GM12878 (cell line): Measurements from ENCODE around the gene HNRNPR. TPM values are rescaled to one million over a fixed set of nuclear protein-coding genes. Genes with fewer than 3 reads are reported as not detected.
A peak's percentile ranks its signal among the peaks of the same experiment; 100 is the strongest.

Experiments used
- ATAC-seq: fragments of 200-7000 bp; cut with Tn5 transposase; 3 replicates; pipeline ENCODE4 v1.9.1; 2020; ENCODE audit warnings: mild to moderate bottlenecking, moderate library complexity
- BruUV-seq: library from RNA; stranded (reverse); fragments of 400-500 nt; replicated peaks from 2 replicates; lab custom pipeline; 2021; lab: Mats Ljungman, UMichigan
- CTCF ChIA-PET: fragments of 300-600 bp; sonication (Branson Sonifier 250); formaldehyde crosslinking; extraction: SDS; loops from one replicate; lab custom pipeline; 2021; ENCODE audit warnings: inconsistent platforms; lab: Yijun Ruan, JAX
- POLR2A ChIA-PET: fragments of 350-600 bp; formaldehyde crosslinking; extraction: SDS; loops from one replicate; lab custom pipeline; 2021; ENCODE audit warnings: inconsistent platforms; lab: Charles Lee
- RAD21 ChIA-PET: fragments of 300-600 bp; sonication (Branson Sonifier 250); formaldehyde crosslinking; loops from one replicate; lab custom pipeline; 2023; ENCODE audit warnings: antibody characterized with exemption; ENCODE audit not compliant: unreplicated experiment; lab: Charles Lee
- SMC1A ChIA-PET: fragments of 300-600 bp; sonication (Branson Sonifier 250); formaldehyde crosslinking; loops from one replicate; lab custom pipeline; 2023; ENCODE audit not compliant: unreplicated experiment, uncharacterized antibody; lab: Charles Lee
- DNase-seq: peaks from one replicate; pipeline ENCODE4 v3.0.0-alpha.2; 2011; ENCODE audit warnings: low read depth, low spot score
- FAIRE-seq: peaks from 3 replicates; lab custom pipeline; 2011; peaks lifted over from hg19 to GRCh38; lab: Jason Lieb, UNC
- H2AFZ ChIP-seq: 2 replicates; pipeline ENCODE4 v1.6.0; 2011; ENCODE audit warnings: low read depth, low read length, control low read depth; ENCODE audit not compliant: control insufficient read depth
- H3K27ac ChIP-seq: 2 replicates; pipeline ENCODE4 v1.5.1; 2011; ENCODE audit warnings: control low read depth; ENCODE audit not compliant: control insufficient read depth, insufficient read depth
- H3K27me3 ChIP-seq, 2 experiments: replicated peaks in 1 of 2; 2 replicates each; pipeline versions ENCODE4 v1.6.0 to v1.6.1; 2011; ENCODE audit warnings: low read length in 1 of 2; ENCODE audit not compliant: control insufficient read depth in 2 of 2, insufficient read depth in 2 of 2
- H3K36me3 ChIP-seq, 2 experiments: 2 replicates each; pipeline ENCODE4 v1.5.1; 2011; ENCODE audit warnings: low read length in 1 of 2; ENCODE audit not compliant: control insufficient read depth in 2 of 2, insufficient read depth in 2 of 2
- H3K4me1 ChIP-seq: 2 replicates; pipeline ENCODE4 v1.6.1; 2011; ENCODE audit warnings: mild to moderate bottlenecking, low read length, moderate library complexity, mixed read lengths; ENCODE audit not compliant: control insufficient read depth, insufficient read depth
- H3K4me2 ChIP-seq: 2 replicates; pipeline ENCODE4 v1.6.0; 2011; ENCODE audit warnings: control low read depth; ENCODE audit not compliant: control insufficient read depth, insufficient read depth
- H3K4me3 ChIP-seq: fragments of 200-600 bp; sonication (generic); 2 replicates; pipeline ENCODE4 v1.5.1; 2016
- H3K79me2 ChIP-seq: 2 replicates; pipeline ENCODE4 v1.6.0; 2011; ENCODE audit warnings: low read length; ENCODE audit not compliant: control insufficient read depth, insufficient read depth
- H3K9ac ChIP-seq: 2 replicates; pipeline ENCODE4 v1.8.0; 2011; ENCODE audit warnings: low read length, control low read depth, mixed read lengths; ENCODE audit not compliant: control insufficient read depth, insufficient read depth
- H3K9me3 ChIP-seq: replicated peaks from 3 replicates; pipeline ENCODE4 v1.5.1; 2011; ENCODE audit warnings: mild to moderate bottlenecking, low read length; ENCODE audit not compliant: control insufficient read depth, insufficient read depth
- H4K20me1 ChIP-seq: 2 replicates; pipeline ENCODE4 v1.6.0; 2011; ENCODE audit not compliant: control insufficient read depth, insufficient read depth
- CHD2 ChIP-seq: IDR thresholded peaks from 2 replicates; pipeline ENCODE4 v1.6.1; 2011; ENCODE audit warnings: low read depth, low read length, improper control_type of control experiment, borderline replicate concordance
- CREB1 ChIP-seq: IDR thresholded peaks from 2 replicates; pipeline ENCODE4 v1.6.1; 2012; ENCODE audit warnings: low read depth, mild to moderate bottlenecking, inconsistent platforms
- DPF2 ChIP-seq: fragments of 450-650 bp; IDR thresholded peaks from 2 replicates; pipeline ENCODE4 v1.6.1; 2017; ENCODE audit warnings: mild to moderate bottlenecking
- EGR1 ChIP-seq, 2 experiments: IDR thresholded peaks; 1 replicate in 1 of 2; 2 replicates in 1 of 2; pipeline ENCODE4 v1.6.1; 2011 to 2012; ENCODE audit warnings: low read depth in 2 of 2, low read length in 2 of 2, borderline replicate concordance in 1 of 2, mild to moderate bottlenecking in 1 of 2, moderate library complexity in 1 of 2
- GATAD2B ChIP-seq: fragments of 450-650 bp; conservative IDR thresholded peaks from 2 replicates; pipeline ENCODE4 v1.6.1; 2017; ENCODE audit warnings: low read depth, mild to moderate bottlenecking, moderate library complexity
- HDAC2 ChIP-seq: fragments of 200-600 bp; sonication (generic); IDR thresholded peaks from 2 replicates; pipeline ENCODE4 v1.6.1; 2017
- HSF1 ChIP-seq: fragments of 150-350 bp; IDR thresholded peaks from 2 replicates; pipeline ENCODE4 v1.6.1; 2014; ENCODE audit warnings: mild to moderate bottlenecking, low read depth, low read length
- MXI1 ChIP-seq: fragments of 150-350 bp; IDR thresholded peaks from 2 replicates; pipeline ENCODE4 v1.6.1; 2011; ENCODE audit warnings: low read depth, mild to moderate bottlenecking, inconsistent platforms, low read length, improper control_type of control experiment
- NFXL1 ChIP-seq: fragments of 450-650 bp; IDR thresholded peaks from 2 replicates; pipeline ENCODE4 v1.6.1; 2017; ENCODE audit warnings: antibody characterized with exemption, mild to moderate bottlenecking, borderline replicate concordance
- PAX5 ChIP-seq: IDR thresholded peaks from 2 replicates; pipeline ENCODE4 v1.6.1; 2011; ENCODE audit warnings: low read depth, low read length, borderline replicate concordance
- POLR2A ChIP-seq: IDR thresholded peaks from 2 replicates; pipeline ENCODE4 v1.6.1; 2011; ENCODE audit warnings: low read depth, mild to moderate bottlenecking, low read length
- RELA ChIP-seq: fragments of 450-650 bp; IDR thresholded peaks from 2 replicates; pipeline ENCODE4 v1.8.0; 2014; ENCODE audit warnings: borderline replicate concordance; ENCODE audit not compliant: partially characterized antibody
- SP1 ChIP-seq: IDR thresholded peaks from one replicate; pipeline ENCODE4 v1.6.1; 2011; ENCODE audit warnings: low read depth, low read length
- SREBF1 ChIP-seq: IDR thresholded peaks from 2 replicates; pipeline ENCODE4 v1.6.1; 2012; ENCODE audit warnings: mild to moderate bottlenecking, low read length
- SRF ChIP-seq, 2 experiments: IDR thresholded peaks; 2 replicates each; pipeline ENCODE4 v1.6.1; 2011; ENCODE audit warnings: low read depth in 2 of 2, low read length in 2 of 2, mild to moderate bottlenecking in 1 of 2, moderate library complexity in 1 of 2
- STAT3 ChIP-seq: IDR thresholded peaks from 2 replicates; pipeline ENCODE4 v1.6.1; 2011; ENCODE audit warnings: low read depth, low read length, improper control_type of control experiment
- WGBS: methylation state at CpG from one replicate; pipeline ENCODE4 v1.1.6; 2016; ENCODE audit warnings: low lambda C conversion rate; ENCODE audit not compliant: insufficient replicate concordance, insufficient coverage; ENCODE audit errors: missing lambda C conversion rate; 5-methylcytosine and 5-hydroxymethylcytosine counted together
- in situ Hi-C: fragments of 300-500 bp; cut with MboI; formaldehyde crosslinking; loops from 9 replicates; pipeline ENCODE4 v1.14.3; 2018; ENCODE audit warnings: mixed read lengths
- intact Hi-C: fragments of 100-400 bp; cut with micrococcal nuclease; formaldehyde crosslinking; loops from one replicate; pipeline ENCODE4 v1.14.2; 2022; ENCODE audit not compliant: unreplicated experiment
- polyA plus RNA-seq, 11 experiments: library from polyadenylated mRNA; depleted of rRNA in 4 of 11; unstranded in 6 of 11; stranded (reverse) in 5 of 11; fragments of >200 nt; fragmentation: Nextera tagmentation in 4 of 11; fragmentation: Illumina TruSeq in 1 of 11; extraction: Ambion mirVana in 4 of 11; extraction: Trizol in 1 of 11; gene quantifications; 1 replicate in 1 of 11; 2 replicates in 10 of 11; pipeline versions ENCODE4 v1.2.1 to v1.2.3, GENCODE V29; 2011 to 2016; ENCODE audit warnings: inconsistent platforms in 2 of 11, missing spikeins in 2 of 11, low read depth in 1 of 11
- total RNA-seq, 4 experiments: library from RNA; depleted of rRNA in 3 of 4; stranded (reverse); fragments of >200 nt in 3 of 4; fragmentation: Illumina TruSeq in 1 of 4; extraction: Trizol in 1 of 4; gene quantifications; 2 replicates each; pipeline versions ENCODE4 v1.2.1 to v1.2.3, GENCODE V29; 2013 to 2021
- TF ChIP-seq, protein P1 (sequence below): IDR thresholded peaks from 2 replicates; pipeline ENCODE4 v1.6.1; 2012; ENCODE audit warnings: improper control_type of control experiment, low read depth, low read length; ENCODE audit not compliant: insufficient replicate concordance

Gene HNRNPR
- total and polyA plus RNA-seq, 10 of the 15 experiments (the other 5 are each of a cell fraction or from before 2014, with no cell fraction given), result 80.5 to 280 (median 218) TPM

DNA sequence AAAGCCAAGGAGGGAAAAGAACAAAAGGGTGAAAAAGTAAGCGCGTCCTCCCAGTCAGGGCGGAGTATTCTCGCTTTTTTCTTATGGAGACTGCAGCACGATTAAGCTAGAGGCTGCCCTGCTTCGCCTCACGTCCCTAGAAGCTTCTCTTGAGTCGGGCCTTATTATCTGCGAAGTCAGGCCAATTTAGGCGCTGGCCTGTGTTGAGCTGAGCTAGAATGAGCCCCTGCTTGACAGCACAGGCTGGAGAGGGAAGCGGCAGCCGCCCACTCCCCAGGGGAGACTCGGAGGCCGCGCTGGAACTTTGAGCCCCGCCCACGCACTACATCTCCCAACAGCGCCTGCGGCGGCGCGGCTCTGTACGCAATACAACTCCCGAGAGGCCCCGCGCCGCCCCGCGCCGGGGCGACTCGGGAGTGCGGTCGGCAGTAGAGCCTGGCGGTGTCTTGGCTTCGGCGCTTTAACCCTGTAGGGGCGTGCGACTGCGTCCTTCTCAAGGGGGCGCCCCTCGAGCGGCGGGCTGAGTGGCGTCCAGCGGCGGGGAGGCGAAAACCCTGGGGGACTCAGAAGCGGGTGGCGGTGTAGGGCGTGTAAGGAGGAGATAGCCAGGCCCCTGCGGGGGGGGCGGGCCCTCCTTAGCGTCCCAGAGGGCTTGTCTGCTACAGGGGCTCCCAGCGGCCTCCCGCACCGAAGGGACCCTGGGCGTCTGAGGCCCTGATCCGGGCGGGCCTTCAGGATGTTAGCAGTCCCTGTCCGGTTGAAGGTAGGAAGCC lies 24.7 kb upstream of the HNRNPR start:
- ATAC-seq, result peak; percentile 88
- Histone ChIP-seq H3K27me3 (no peaks in the 10 kb centered on the region), H3K4me3 (peak overlapping the region; percentile 87), H4K20me1 (no peaks in the 10 kb centered on the region), H3K4me2 (peak overlapping the region; percentile 88), H3K9ac (peak overlapping the region; percentile 72), H2AFZ (peak overlapping the region; percentile 93), H3K4me1 (no peaks in the 10 kb centered on the region), H3K36me3 (no peaks in the 10 kb centered on the region), H3K9me3 (peaks cover 6% of the 10 kb centered on the region; the same call in 2 of the 3 replicates), H3K79me2 (peaks cover 2% of the 10 kb centered on the region; the same call in 1 of the 2 replicates), H3K27ac (peak overlapping the region; percentile 74)
- in situ Hi-C loops, result no loop called here
- ChIA-PET SMC1A (interaction anchor here (0.7 to 3.7 kb wide), 5 partner anchors 11 to 129 kb away, joined by 3 to 17 read pairs (median 4); partner anchors contain the start of gene HNRNPR), RAD21 (interaction anchor here (0.6 to 5.0 kb wide), 7 partner anchors 24 to 128 kb away, joined by 3 to 34 read pairs (median 3); partner anchors contain the start of gene HNRNPR), CTCF (interaction anchor here (0.8 to 2.9 kb wide), 5 partner anchors 24 to 269 kb away, joined by 3 to 23 read pairs (median 7); partner anchors contain the start of gene HNRNPR), POLR2A (interaction anchor here (0.5 to 4.3 kb wide), 10 partner anchors 11 to 224 kb away, joined by 3 to 68 read pairs (median 4); partner anchors contain the start of genes E2F2 and HNRNPR)
- no peak for FAIRE-seq
- DNase-seq, result no peak
- BruUV-seq, result no TSS peak
- 1% methylated on average over 61 of the region's 61 CpGs for WGBS
- intact Hi-C loops, result loop anchor here (1.0 kb wide), 1 partner anchor 24 kb away; the partner anchor contains the start of gene HNRNPR
- TF ChIP-seq STAT3 (no peak), HSF1 (0 out of 2 replicates have a peak, but pooled peaks have one; percentile 19), CREB1 (peak; percentile 97), SP1 (peak; percentile 63), NFXL1 (no peak), EGR1 (IDR thresholded peaks at IDR 0.05; ENCODE audit: borderline replicate concordance in 1 of 2, low read depth in 2 of 2, low read length in 2 of 2) (peak in 1 of 2 experiments; percentile 86; a peak in 2 of 3 replicates), PAX5 (no peak), POLR2A (peak; percentile 82), RELA (no peak), HDAC2 (no peak), GATAD2B (peak; percentile 85), SRF (IDR thresholded peaks at IDR 0.05; ENCODE audit: low read depth in 2 of 2, low read length in 2 of 2) (peak in 1 of 2 experiments; percentile 82; a peak in 2 of 4 replicates), MXI1 (peak; percentile 71), CHD2 (peak; percentile 16; the same call in 1 of the 2 replicates), SREBF1 (peak; percentile 24; the same call in 1 of the 2 replicates), DPF2 (peak; percentile 22)
- TF ChIP-seq, protein P1, sequence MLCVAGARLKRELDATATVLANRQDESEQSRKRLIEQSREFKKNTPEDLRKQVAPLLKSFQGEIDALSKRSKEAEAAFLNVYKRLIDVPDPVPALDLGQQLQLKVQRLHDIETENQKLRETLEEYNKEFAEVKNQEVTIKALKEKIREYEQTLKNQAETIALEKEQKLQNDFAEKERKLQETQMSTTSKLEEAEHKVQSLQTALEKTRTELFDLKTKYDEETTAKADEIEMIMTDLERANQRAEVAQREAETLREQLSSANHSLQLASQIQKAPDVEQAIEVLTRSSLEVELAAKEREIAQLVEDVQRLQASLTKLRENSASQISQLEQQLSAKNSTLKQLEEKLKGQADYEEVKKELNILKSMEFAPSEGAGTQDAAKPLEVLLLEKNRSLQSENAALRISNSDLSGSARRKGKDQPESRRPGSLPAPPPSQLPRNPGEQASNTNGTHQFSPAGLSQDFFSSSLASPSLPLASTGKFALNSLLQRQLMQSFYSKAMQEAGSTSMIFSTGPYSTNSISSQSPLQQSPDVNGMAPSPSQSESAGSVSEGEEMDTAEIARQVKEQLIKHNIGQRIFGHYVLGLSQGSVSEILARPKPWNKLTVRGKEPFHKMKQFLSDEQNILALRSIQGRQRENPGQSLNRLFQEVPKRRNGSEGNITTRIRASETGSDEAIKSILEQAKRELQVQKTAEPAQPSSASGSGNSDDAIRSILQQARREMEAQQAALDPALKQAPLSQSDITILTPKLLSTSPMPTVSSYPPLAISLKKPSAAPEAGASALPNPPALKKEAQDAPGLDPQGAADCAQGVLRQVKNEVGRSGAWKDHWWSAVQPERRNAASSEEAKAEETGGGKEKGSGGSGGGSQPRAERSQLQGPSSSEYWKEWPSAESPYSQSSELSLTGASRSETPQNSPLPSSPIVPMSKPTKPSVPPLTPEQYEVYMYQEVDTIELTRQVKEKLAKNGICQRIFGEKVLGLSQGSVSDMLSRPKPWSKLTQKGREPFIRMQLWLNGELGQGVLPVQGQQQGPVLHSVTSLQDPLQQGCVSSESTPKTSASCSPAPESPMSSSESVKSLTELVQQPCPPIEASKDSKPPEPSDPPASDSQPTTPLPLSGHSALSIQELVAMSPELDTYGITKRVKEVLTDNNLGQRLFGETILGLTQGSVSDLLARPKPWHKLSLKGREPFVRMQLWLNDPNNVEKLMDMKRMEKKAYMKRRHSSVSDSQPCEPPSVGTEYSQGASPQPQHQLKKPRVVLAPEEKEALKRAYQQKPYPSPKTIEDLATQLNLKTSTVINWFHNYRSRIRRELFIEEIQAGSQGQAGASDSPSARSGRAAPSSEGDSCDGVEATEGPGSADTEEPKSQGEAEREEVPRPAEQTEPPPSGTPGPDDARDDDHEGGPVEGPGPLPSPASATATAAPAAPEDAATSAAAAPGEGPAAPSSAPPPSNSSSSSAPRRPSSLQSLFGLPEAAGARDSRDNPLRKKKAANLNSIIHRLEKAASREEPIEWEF, result peak; percentile 6
